SK-N-SH treated with all-trans-retinoic acid at 6 μM for 48 hours (cell line): ENCODE measurements around the gene ZFHX3.

Experiments used
- CSDC2 ChIP-seq: fragments of 250-450 bp; sonication (Bioruptor Pico); IDR thresholded peaks from 2 replicates; pipeline ENCODE4 v1.5.0; 2020; ENCODE audit warnings: mild to moderate bottlenecking, moderate library complexity
- ZFP3 ChIP-seq: fragments of 250-450 bp; sonication (Bioruptor Pico); IDR thresholded peaks from 2 replicates; pipeline ENCODE4 v1.5.0; 2020; ENCODE audit warnings: mild to moderate bottlenecking, moderate library complexity

DNA sequence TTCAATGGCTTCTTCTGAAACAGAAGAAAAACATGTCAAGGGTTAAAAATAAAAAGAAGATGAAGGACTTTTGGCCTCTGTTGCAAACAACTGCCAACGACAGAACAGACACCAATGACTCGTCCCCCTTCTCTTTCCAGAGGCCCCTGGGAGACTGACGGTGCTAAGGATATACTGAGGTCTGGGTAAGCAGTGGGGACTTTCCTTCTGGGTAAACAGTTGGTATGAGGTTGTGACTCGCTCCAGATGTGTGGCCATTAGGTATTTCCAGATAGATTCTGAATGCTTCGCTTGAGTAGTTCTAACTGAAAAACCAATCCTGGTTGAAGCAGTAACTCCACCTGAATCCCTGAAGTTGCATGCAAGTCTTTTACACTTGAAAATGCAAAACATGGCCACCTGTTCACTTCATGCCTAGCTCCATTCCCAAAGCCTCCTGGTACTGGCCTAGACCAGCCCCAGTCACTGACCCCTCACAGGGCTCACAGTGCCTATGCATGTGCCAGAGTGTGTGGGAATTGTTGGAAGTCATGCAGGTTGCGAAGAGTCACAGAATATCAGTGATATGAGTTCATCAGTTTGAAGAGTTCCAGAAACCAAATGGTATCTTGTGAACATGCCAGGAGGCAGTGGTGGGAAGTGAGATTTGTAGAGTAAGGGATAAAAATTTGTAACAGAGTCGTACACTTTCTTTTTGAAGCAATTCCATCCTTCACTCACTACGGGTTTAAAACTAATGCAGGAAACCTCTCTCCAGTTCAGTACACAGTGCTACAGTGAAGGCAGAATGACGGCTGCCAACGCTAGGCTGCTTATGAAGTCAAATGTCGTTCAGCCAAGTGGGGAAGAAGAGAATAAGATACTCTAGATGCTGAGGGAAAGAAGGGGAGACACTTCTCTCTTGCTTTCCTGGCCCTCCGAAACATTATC lies 217.8 kb downstream of the ZFHX3 start:
- no peak for TF ChIP-seq CSDC2 (CRISPR knock-in tag)
- no peak for TF ChIP-seq ZFP3 (CRISPR knock-in tag)
